ENCODE data around the gene KSR1.

DNA sequence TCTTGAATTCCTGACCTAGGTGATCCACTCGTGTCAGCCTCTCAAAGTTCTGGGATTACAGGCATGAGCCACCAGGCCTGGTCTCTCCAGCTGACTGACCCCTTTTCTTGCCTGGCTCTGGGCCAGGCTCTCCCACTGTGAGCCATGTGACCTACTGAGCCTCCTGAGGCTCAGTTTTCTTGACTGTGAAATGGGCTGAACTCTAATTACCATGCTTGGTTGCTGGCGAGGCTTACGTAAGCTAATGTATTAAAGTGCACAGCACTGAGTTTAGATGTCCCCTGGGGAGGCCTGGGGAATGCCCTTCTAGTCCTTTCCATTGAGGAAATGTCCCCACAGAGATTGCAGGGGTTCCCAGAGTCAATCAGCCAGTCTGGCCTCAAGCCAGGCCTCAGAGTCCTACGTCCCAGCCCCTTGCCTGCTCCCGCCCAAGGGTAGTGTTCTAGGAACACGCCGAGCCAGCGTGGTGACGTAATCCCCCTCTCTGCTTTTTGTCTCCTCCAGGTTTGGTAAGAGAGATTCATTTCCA is 129.0 kb downstream of the KSR1 start:
- no peak for TF ChIP-seq POLR2AphosphoS5 (IDR thresholded peaks at IDR 0.05; ENCODE audit: borderline replicate concordance, low read depth, low read length)
- TF ChIP-seq EZH2 (IDR thresholded peaks at IDR 0.05) = no peak
